ENCODE measurements around the gene DCAF5.
"Not testable (repeated sequence)": the region's sequence is repeated elsewhere in the genome, so short reads cannot be mapped to it uniquely, and the experiment has no call there.

DCAF5 gene

GRCh38 chr14:69101331-69101826, 51.5 kb downstream of the DCAF5 start:
- H3K4me3 ChIP-seq (ENCODE audit: low read depth, low read length): no peak overlapping the region

DNA sequence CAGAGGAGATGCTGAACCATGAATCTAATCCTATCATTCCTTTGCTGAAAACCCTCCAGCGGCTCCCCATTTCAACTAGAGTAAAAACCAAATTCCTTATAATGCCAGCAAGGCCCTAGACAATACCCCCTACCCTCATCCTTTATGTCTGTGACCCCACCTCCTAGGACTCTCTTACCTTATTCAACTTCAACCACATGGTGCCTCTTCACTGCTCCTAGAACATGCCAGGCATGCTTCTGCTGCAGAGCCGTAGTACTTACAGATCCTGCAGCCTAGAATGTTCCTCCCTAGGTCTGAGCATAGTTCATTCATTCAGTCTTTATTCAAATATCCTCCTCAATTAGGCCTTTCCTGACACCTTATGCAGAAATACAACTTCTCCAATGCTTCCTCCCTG, 54.9 kb downstream of the DCAF5 start:
- H3K4me3 ChIP-seq (ENCODE audit: low read depth, low read length): no peak overlapping the region

GRCh38 chr14:69096781-69097475, 56.0 kb downstream of the DCAF5 start:
- H3K4me3 ChIP-seq (ENCODE audit: low read depth, low read length): no peak overlapping the region

DNA sequence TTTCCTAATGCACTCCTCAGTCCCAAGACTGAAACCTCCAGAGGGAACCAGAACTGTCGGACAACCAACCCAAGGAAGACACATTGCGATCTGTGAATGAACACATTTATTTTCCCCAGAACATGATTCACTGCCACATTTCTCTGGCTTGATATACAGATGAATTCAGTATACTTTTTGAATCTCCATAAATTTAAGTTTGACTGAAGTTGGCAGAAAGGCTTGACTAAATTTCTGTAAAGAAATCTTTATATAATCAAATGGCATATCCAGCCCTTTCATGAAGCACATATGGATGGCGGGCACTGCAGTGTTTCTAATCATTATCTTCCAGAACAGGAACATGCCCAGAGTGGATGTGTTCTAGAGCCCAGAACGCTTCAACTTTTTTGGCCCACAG, 56.7 kb downstream of the DCAF5 start:
- H3K4me3 ChIP-seq (ENCODE audit: low read depth, low read length): no peak overlapping the region

- H3K4me3 ChIP-seq (ENCODE audit: low read depth, low read length): no peak overlapping the region
Measured at GRCh38 chr14:69094481-69094880, 58.4 kb downstream of the DCAF5 start.

- no peak overlapping the region for H3K4me3 ChIP-seq (ENCODE audit: low read depth, low read length)
Measured at GRCh38 chr14:69093631-69094421, 59.1 kb downstream of the DCAF5 start.

DNA sequence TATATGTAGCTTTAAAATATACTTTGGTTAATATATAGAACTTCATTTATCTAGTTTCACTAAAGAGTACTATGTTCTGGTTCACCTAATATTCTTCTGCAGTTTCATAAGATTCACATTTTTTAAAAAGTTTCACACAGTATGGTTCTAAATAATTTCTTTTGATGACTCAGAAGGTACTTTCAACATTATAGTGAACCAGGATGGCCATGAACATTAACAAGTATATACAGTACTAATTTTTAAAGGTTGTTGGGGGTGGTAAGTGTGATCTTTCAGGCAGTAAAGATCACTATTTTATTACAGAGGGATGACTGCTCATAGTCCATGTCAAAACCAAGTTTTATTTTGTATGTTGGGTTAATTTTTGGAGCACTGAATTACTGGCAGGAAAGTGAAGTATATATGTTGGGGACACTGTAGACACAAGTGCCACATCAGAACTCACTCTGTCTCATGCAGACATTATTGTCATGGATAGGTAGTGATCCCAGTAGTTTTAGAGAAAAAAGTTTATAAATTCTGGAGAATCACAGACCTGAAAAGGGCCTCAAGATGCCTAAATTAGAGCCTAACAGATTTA, 60.0 kb downstream of the DCAF5 start:
- no peak overlapping the region for H3K4me3 ChIP-seq (ENCODE audit: low read depth, low read length)

DNA sequence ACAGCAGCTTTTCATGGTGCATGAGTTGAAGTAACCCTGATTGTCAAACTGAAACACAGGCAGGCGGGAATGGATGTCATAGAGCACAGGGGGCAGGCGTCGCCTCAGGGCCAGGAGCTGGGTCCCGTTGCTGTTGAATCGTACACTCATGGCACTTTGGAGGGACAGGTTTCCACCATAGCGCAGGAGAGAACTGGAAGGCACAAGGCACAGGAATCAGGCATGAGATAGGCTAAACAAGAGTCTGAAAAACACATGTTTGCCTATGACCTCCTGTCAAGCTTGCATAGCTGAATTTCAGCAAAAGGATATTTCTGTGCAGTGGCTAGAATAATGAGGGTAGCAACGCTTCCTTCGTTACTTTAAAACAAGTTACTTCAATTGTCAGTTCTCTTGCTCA, 61.2 kb downstream of the DCAF5 start:
- no peak overlapping the region for H3K4me3 ChIP-seq (ENCODE audit: low read depth, low read length)

DNA sequence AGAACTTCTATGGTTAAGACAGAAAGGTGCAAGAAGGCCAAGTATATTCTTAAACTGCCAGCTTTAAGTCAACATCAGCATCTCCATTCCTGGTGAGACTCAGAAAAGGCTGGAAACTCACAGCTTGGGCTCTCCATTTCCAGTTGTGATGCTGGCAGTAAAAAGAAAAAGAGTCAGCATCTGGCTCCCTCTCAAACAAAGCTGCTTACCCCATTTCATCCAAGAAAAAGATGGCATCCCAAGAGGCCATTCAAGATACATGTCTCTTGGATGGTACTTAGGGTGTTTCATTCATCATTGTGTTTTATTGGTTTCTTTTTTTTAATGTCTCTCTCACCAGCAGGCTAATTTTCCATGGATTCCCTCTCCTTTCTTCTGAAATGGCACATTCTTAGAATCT, 61.9 kb downstream of the DCAF5 start:
- no peak overlapping the region for H3K4me3 ChIP-seq (ENCODE audit: low read depth, low read length)

DNA sequence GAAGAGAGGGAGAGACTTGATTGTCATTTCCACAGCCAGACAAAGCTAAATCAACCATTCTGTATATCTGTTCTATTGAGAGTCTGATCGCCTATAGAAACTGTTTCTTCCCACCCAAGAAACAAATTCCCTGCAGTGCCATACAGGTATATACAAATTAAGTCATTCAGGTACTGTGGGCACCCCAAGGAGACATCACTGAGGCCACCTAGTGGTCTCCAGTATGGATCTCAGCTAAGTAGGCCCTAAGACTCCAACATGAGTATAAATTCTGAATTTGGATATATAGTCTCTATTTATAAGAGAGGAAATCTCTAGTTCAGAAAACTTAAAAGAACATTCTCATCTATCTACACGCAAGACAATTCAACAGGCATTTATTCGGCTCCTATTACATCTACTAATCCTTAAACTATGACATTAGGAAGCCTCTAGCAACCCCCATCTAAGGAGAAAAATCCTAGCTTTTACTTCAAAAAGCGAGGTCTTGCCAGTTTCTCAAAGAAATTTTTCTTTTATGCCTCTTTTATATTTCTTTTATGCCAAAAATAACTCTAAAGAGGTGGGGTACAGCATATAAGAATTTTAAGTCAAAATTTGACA, 62.6 kb downstream of the DCAF5 start:
- H3K4me3 ChIP-seq (ENCODE audit: low read depth, low read length): no peak overlapping the region

DNA sequence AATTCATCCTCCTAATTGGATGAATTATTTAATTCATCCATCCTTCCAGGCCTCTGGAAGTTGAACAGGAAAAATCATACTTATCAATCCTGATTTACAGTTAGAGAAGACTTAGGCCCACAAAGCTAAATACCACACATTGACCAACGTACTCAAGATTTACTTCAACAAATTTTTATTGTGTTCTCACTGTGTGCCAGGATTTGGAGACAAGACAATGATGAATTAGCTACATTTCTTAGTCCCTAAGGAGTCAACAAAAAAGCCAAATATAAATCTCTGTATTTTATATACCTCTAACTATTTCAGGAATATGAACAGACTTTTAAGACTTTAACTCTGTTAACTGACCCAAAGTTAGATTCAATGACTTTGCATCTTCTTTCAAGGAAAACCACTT, 63.9 kb downstream of the DCAF5 start:
- H3K4me3 ChIP-seq (ENCODE audit: low read depth, low read length): no peak overlapping the region

DNA sequence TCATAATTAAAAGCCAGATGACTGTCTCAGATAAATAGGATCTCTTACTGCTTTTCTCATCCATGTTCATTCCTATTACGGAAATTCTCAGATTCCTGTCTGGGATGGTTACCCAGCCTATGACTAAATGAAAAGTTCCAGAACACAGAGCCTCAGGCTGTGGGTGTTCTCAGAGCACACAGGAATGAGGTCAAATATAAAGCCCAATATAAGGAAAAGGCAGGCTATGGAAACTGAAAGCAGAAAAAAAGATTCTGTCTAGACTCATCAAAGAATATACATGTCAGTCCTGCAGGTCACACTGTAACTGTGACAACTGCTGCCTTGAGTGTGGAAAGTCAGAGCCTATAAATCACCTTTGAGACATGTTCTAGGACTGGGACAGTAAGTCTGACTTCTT, 64.3 kb downstream of the DCAF5 start:
- H3K4me3 ChIP-seq (ENCODE audit: low read depth, low read length): no peak overlapping the region

- H3K4me3 ChIP-seq (ENCODE audit: low read depth, low read length): no peak overlapping the region
Measured at GRCh38 chr14:69087061-69087461, 65.9 kb downstream of the DCAF5 start.

GRCh38 chr14:69086537-69086936, 66.4 kb downstream of the DCAF5 start:
- no peak overlapping the region for H3K4me3 ChIP-seq (ENCODE audit: low read depth, low read length)

- no peak overlapping the region for H3K4me3 ChIP-seq (ENCODE audit: low read depth, low read length)
Measured at GRCh38 chr14:69084023-69084422, 68.9 kb downstream of the DCAF5 start.

DNA sequence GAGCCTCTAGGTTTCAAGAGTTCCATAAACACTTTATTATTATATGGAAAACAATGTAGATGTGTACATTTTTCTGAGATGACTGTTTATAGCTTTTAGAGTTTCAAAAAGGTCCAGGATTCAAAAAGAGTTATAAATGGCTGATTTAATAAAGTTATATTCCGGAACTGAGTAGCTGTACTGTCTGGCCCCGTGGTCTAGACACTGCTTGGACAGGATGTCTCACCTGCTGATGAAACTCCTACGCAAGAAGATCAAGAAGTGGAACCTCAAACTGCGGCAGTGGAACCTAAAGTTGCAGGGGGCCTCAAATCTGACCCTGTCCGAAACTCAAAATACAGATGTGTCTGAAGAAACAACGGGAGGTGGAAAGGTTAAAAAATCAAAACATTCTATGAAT, 69.7 kb downstream of the DCAF5 start:
- no peak overlapping the region for H3K4me3 ChIP-seq (ENCODE audit: low read depth, low read length)

DNA sequence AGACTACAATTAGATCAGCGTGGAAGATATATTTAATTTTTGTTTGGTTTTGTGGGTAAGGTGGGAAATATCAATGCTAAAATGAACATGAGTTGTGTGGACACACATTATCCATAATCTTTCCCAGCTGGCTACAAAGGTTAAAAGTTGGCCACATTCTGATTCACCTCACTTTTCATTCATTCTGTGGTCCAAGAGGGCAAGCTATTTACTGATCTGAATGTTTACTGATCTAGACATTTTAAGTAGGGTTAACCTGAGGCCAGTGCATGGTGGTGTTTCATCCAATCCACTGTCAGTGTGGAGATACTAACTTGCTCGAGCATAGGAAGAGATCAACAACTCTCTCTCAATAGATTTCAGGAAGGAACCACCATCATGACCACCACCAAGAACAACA, 71.6 kb downstream of the DCAF5 start:
- no peak overlapping the region for H3K4me3 ChIP-seq (ENCODE audit: low read depth, low read length)

- H3K4me3 ChIP-seq (ENCODE audit: low read depth, low read length): no peak overlapping the region
Measured at GRCh38 chr14:69079747-69080146, 73.2 kb downstream of the DCAF5 start.

DNA sequence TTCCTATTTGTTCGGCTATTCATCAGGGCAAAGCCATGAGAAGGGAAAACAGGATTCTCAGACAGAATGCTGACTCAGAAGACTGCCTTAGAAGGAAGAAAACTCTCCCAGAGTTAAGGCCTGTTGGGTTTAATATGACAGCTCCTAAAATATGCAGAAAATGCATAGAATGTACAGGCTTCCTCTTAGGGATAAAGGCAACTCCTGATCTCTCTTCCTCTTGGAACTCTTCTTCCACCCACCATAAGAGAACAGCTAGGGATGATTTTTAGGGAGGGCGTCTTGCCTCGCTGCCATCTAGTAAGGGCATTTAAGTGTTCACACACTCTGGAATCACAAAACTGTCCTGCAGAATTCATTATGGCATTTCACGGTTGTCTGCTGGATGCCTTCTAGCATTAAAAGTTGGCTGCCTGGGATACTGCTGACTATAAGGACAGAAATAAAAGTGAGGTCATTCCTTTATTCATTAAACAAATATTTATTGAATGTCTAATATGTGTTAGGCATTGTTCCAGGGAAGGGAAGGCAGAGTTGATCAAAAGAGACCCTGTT, 73.7 kb downstream of the DCAF5 start:
- H3K4me3 ChIP-seq (ENCODE audit: low read depth, low read length): no peak overlapping the region

- no peak overlapping the region for H3K4me3 ChIP-seq (ENCODE audit: low read depth, low read length)
Measured at GRCh38 chr14:69077841-69078240, 75.1 kb downstream of the DCAF5 start.

GRCh38 chr14:69077185-69077584, 75.7 kb downstream of the DCAF5 start:
- H3K4me3 ChIP-seq (ENCODE audit: low read depth, low read length): not testable (repeated sequence)

Data from iPS-11a (cell line).